Endothelial cell of coronary artery (primary cell): ENCODE results near the gene C22orf31. TPM values are rescaled to one million over a fixed set of nuclear protein-coding genes. Genes with fewer than 3 reads are reported as not detected.

ENCODE experiments used
- total RNA-seq: library from RNA; depleted of rRNA; stranded (reverse); fragments of >200 nt; gene quantifications from 2 replicates; pipeline ENCODE4 v1.2.3, GENCODE V29; 2014

The C22orf31 gene
- not detected in 2 replicates for total RNA-seq

DNA sequence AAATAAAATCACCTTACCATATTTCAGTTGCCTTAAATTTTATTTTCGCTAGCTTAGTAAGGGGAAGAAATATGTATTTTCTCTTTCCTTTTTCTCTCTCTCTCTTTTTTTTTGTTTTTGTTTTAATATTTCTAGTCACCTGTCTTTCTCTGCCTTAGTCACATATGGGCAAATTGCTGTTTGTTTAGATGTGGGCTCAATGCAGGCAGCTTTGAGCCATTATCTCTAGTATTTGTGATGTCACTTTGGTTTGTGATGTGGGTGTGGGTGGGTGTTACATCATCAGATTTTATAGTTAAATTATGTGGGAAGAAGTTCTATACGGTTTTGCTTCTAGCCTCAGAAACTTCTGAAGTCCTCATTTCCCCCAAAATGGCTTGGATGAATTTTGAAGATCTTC lies at the start of gene C22orf31:
Gene C22orf31, minus strand, starts transcription at position 59 of the 400 bp plus-strand sequence. Its CDS starts 39 bp downstream, at position 20.

DNA sequence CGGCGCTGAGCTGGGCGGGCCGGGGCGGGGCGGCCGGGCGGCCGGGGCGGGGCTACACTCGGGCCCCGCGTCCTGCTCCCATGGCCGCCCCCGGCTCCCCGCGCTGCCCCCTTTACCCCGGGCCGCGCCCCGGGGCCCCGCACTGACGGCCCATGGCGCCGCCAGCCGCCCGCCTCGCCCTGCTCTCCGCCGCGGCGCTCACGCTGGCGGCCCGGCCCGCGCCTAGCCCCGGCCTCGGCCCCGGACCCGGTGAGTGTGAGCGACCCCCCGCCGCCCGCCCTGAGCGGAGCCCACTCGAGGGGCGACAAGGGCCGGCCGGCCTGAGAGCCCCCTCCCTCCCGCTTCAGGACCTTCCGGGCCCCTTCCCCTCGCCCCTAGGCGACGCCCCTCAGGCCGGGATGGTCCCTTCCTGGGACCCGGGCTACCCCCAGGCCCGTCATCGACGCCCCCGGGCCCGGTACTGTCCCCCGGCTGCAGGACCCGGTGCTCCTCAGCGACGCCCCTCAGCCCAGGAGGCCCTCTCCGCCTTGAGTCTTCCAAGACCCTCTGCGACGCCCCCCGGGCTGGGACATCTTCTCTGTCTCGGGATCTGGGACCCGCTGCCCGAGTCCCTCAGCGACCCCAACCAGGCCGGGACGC lies 11.5 kb upstream of the C22orf31 start, which contains the start of gene KREMEN1:
Gene KREMEN1, plus strand, starts transcription at position 57 of the 639 bp plus-strand sequence. Its CDS starts 96 bp downstream, at position 153.

Other genes starting within 250 kb of the C22orf31 start
- 2.6 and 2.7 TPM in 2 replicates for gene ZNRF3, start 178.3 kb downstream of the C22orf31 start, total RNA-seq
- 0.27 and 0.38 TPM in 2 replicates for gene KREMEN1, start 11.2 kb upstream of the C22orf31 start, total RNA-seq
- not detected in 2 replicates for gene EMID1, start 144.1 kb upstream of the C22orf31 start, total RNA-seq
- 14.5 and 14.7 TPM in 2 replicates for gene RHBDD3, start 206.2 kb upstream of the C22orf31 start, total RNA-seq
- gene EWSR1, start 206.4 kb upstream of the C22orf31 start, total RNA-seq, result 140 and 162 TPM in 2 replicates
- 14.7 and 23.1 TPM in 2 replicates for gene GAS2L1, start 244.8 kb upstream of the C22orf31 start, total RNA-seq